ENCODE measurements around the gene ITGA1. TPM values are rescaled to one million over a fixed set of nuclear protein-coding genes. Genes with fewer than 3 reads are reported as not detected.

The ITGA1 gene
- total and polyA plus RNA-seq, 4 donors: 24.2 to 187 (median 48.5) TPM

DNA sequence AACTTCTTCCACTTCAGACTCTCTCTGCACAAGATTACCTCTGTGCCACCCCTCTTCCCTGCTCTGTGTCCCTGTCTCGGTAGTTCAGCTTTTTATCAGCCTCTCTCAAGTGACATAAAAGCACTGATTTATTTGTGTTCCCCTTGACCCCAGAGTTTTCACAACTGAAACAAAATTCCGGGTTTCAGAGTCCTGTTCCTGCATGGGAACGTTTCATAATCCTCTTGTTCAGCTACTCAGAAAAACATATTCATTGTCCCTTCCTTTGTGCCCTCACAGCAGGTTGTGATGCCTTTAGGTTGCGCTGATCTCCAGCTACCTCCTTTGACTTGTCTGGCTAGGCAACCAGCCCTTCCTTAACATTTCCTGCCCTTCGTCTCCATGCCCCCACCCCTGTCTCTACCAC is 13.7 kb upstream of the ITGA1 start (continued):
- TF ChIP-seq, protein P1, sequence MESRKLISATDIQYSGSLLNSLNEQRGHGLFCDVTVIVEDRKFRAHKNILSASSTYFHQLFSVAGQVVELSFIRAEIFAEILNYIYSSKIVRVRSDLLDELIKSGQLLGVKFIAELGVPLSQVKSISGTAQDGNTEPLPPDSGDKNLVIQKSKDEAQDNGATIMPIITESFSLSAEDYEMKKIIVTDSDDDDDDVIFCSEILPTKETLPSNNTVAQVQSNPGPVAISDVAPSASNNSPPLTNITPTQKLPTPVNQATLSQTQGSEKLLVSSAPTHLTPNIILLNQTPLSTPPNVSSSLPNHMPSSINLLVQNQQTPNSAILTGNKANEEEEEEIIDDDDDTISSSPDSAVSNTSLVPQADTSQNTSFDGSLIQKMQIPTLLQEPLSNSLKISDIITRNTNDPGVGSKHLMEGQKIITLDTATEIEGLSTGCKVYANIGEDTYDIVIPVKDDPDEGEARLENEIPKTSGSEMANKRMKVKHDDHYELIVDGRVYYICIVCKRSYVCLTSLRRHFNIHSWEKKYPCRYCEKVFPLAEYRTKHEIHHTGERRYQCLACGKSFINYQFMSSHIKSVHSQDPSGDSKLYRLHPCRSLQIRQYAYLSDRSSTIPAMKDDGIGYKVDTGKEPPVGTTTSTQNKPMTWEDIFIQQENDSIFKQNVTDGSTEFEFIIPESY (IDR thresholded peaks at IDR 0.05): peak; percentile 62
- TF ChIP-seq GABPA (IDR thresholded peaks at IDR 0.05 in 1 of 2, conservative IDR thresholded peaks at IDR 0.05 in 1 of 2): no peak
- TF ChIP-seq HNF4G (IDR thresholded peaks at IDR 0.05): peak; percentile 57
- TF ChIP-seq FOXA1 (IDR thresholded peaks at IDR 0.05): no peak
- peak; percentile 58 for TF ChIP-seq TAF1 (conservative IDR thresholded peaks at IDR 0.05)
- TF ChIP-seq RAD21 (IDR thresholded peaks at IDR 0.05): peak; percentile 40 to 64
- TF ChIP-seq JUND (IDR thresholded peaks at IDR 0.05): peak; percentile 44 to 46

DNA sequence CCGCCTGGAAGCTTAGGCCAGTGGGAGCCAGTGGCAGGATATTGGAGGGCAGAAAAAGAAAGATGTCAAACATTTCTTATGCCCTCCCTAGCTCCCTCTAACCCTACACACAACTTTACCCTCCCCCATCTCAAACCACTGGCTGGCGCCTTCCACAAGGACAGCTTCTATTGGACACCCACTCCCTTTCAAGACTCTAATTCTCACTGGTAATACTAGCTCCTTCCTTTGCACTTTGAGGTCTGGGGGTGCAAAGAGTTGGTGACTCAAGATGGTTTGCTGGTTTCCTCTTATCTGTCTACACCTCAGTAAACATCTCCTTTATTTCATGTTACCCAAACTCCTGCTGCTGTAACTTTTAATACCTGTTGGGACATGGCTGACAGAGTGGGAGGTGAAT is 11.6 kb upstream of the ITGA1 start:
- Histone ChIP-seq H3K9me3 (ENCODE audit: control insufficient read depth in 4 of 4, low read length in 3 of 4) (no peaks in the 10 kb centered on the region), H3K36me3 (ENCODE audit: control insufficient read depth in 4 of 4, insufficient read depth in 3 of 4, low read depth in 1 of 4, low read length in 3 of 4) (no peaks in the 10 kb centered on the region), H3K27ac (ENCODE audit: low read depth in 1 of 2, low read length in 2 of 2) (no peak overlapping the region), H3K9ac (ENCODE audit: low read depth in 1 of 2, low read length in 2 of 2) (no peak overlapping the region), H3K27me3 (ENCODE audit: control insufficient read depth in 4 of 4, insufficient read depth in 4 of 4, low read length in 3 of 4) (no peaks in the 10 kb centered on the region), H3K4me1 (ENCODE audit: control insufficient read depth in 4 of 4, insufficient read depth in 4 of 4, low read length in 3 of 4) (peaks cover 1 to 9% (median 6%) of the 10 kb centered on the region in 4 donors), H3K4me3 (ENCODE audit: low read depth in 1 of 3, low read length in 3 of 3) (no peak overlapping the region)
- TF ChIP-seq FOXA1 (IDR thresholded peaks at IDR 0.05) (no peak), HNF4A (conservative IDR thresholded peaks at IDR 0.05) (no peak), HNF4G (IDR thresholded peaks at IDR 0.05) (no peak)
- TF ChIP-seq, protein P2, sequence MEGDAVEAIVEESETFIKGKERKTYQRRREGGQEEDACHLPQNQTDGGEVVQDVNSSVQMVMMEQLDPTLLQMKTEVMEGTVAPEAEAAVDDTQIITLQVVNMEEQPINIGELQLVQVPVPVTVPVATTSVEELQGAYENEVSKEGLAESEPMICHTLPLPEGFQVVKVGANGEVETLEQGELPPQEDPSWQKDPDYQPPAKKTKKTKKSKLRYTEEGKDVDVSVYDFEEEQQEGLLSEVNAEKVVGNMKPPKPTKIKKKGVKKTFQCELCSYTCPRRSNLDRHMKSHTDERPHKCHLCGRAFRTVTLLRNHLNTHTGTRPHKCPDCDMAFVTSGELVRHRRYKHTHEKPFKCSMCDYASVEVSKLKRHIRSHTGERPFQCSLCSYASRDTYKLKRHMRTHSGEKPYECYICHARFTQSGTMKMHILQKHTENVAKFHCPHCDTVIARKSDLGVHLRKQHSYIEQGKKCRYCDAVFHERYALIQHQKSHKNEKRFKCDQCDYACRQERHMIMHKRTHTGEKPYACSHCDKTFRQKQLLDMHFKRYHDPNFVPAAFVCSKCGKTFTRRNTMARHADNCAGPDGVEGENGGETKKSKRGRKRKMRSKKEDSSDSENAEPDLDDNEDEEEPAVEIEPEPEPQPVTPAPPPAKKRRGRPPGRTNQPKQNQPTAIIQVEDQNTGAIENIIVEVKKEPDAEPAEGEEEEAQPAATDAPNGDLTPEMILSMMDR (IDR thresholded peaks at IDR 0.05; ENCODE audit: low read depth, low read length, missing input control): no peak
- TF ChIP-seq, protein P3, sequence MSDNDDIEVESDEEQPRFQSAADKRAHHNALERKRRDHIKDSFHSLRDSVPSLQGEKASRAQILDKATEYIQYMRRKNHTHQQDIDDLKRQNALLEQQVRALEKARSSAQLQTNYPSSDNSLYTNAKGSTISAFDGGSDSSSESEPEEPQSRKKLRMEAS (IDR thresholded peaks at IDR 0.05): no peak
- TF ChIP-seq, protein P1 (IDR thresholded peaks at IDR 0.05): no peak
- WGBS: 92% methylated on average over 2 of the region's 2 CpGs
- no peak for DNase-seq (ENCODE audit: low spot score)

DNA sequence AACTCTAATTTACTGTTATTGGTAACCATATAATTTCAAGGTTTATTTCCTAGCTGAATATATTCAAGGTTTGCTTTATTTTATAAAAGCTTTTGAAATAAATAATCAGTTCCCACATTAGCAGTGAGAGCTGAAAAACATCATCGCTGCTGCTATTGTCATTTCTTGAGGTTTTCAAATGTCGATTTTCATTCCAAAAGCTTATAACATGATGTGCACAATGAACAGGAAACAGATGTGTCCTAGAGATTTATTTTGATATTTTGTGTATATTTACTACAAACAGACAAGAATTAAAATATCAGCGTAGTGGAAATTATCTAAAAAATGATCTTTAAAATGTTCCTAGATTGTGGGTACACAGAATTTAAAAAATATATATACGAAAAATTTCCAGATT is 10.5 kb upstream of the ITGA1 start:
- H3K9ac ChIP-seq (ENCODE audit: low read depth in 1 of 2, low read length in 2 of 2): no peak overlapping the region
- 84% methylated on average over 4 of the region's 4 CpGs for WGBS
- H3K4me3 ChIP-seq (ENCODE audit: low read depth in 1 of 3, low read length in 3 of 3): no peak overlapping the region

More for the DNA sequence above, 10.5 kb upstream of the ITGA1 start:
- Histone ChIP-seq H3K9me3 (ENCODE audit: control insufficient read depth in 4 of 4, low read length in 3 of 4) (no peaks in the 10 kb centered on the region), H3K27me3 (ENCODE audit: control insufficient read depth in 4 of 4, insufficient read depth in 4 of 4, low read length in 3 of 4) (no peaks in the 10 kb centered on the region), H3K4me1 (ENCODE audit: control insufficient read depth in 4 of 4, insufficient read depth in 4 of 4, low read length in 3 of 4) (peaks cover 1 to 9% (median 6%) of the 10 kb centered on the region in 4 donors), H3K36me3 (ENCODE audit: control insufficient read depth in 4 of 4, insufficient read depth in 3 of 4, low read depth in 1 of 4, low read length in 3 of 4) (no peaks in the 10 kb centered on the region), H3K27ac (ENCODE audit: low read depth in 1 of 2, low read length in 2 of 2) (no peak overlapping the region)
- TF ChIP-seq FOXA1 (IDR thresholded peaks at IDR 0.05): no peak
- TF ChIP-seq, protein P4, sequence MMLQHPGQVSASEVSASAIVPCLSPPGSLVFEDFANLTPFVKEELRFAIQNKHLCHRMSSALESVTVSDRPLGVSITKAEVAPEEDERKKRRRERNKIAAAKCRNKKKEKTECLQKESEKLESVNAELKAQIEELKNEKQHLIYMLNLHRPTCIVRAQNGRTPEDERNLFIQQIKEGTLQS (IDR thresholded peaks at IDR 0.05): no peak
- no peak for TF ChIP-seq RAD21 (IDR thresholded peaks at IDR 0.05)
- TF ChIP-seq YY1 (IDR thresholded peaks at IDR 0.05): no peak
- TF ChIP-seq, protein P3 (IDR thresholded peaks at IDR 0.05): no peak
- TF ChIP-seq, protein P2 (IDR thresholded peaks at IDR 0.05; ENCODE audit: low read depth, low read length, missing input control): no peak
- no peak for TF ChIP-seq HNF4G (IDR thresholded peaks at IDR 0.05)
- TF ChIP-seq HNF4A (conservative IDR thresholded peaks at IDR 0.05): no peak
- no peak for TF ChIP-seq NR2F2 (IDR thresholded peaks at IDR 0.05)
- TF ChIP-seq, protein P1 (IDR thresholded peaks at IDR 0.05): no peak
- TF ChIP-seq TAF1 (conservative IDR thresholded peaks at IDR 0.05): no peak
- TF ChIP-seq EGR1 (IDR thresholded peaks at IDR 0.05; ENCODE audit: low read depth in 2 of 2): no peak
- TF ChIP-seq RXRA (IDR thresholded peaks at IDR 0.05): no peak
- no peak for TF ChIP-seq FOXA2 (IDR thresholded peaks at IDR 0.05)
- no peak for TF ChIP-seq SP1 (IDR thresholded peaks at IDR 0.05)
- no peak for DNase-seq (ENCODE audit: low spot score)

Measured in liver (tissue), 9 donors.